Measurements from ENCODE around the gene CLIP1. TPM values are rescaled to one million over a fixed set of nuclear protein-coding genes. Genes with fewer than 3 reads are reported as not detected.

Gene CLIP1
- total RNA-seq, 1 experiment from 2014 or later: 42.9 TPM

DNA sequence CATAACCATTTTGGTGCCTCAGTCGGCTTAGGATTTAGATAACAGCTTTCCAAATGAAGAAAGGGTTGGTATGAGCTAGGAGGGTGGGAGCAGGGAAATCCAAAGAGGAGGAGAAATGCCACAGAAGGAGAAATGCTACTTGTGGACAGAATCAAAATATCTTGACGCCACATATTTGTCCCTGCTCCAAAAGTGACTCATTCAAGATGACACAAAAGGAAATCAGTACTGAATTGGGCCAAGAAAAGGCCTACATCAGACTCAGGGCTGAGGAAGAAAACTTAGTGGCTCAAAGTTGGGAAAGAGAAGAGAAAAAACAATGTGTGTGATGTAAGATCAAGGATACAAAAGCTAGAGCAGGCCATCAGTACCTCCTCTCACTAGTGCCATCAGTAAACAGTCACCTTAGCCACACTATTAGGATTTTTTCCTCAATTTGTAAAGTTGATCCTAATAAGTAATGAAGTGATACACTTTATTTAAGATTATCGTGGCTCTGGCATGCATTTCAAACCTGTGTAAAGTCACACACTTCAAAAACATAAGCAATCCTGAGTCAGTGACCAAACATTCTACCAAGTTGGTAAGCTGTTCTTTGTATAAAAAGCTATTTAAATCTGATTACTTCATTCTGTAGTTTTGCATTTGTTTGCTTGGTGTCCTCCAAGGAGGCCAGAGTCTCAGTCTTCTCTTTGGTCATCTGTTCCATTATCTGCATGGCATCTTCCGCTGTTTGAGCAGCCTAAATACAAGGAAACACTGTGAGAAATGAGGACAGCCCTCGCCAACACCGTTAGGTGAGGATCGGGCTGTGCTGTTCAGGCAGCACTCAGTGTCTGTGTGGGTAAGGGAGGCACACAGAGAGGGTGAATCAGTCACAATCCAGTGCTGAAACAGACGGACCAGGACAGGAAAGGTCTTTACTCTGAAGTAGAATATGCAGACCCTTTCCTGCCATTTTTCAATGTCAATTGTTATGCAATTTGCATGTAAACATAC lies 103.6 kb downstream of the CLIP1 start:
- intact Hi-C loops (cut with micrococcal nuclease): no loop called here
- no peak overlapping the region for H3K4me2 ChIP-seq (ENCODE audit: low read length)
- no peaks in the 10 kb centered on the region for H3K9me2 ChIP-seq (ENCODE audit: insufficient read depth)
- CTCF ChIA-PET: no interaction called here
- DNase-seq (ENCODE audit: low read depth, low spot score) (no peak), ATAC-seq (no peak)
- POLR2A ChIA-PET: no interaction called here
- peaks cover 2 to 10% of the 10 kb centered on the region in 2 experiments; a peak in 3 of 4 replicates for H3K36me3 ChIP-seq (ENCODE audit: control insufficient read depth in 1 of 2, insufficient read depth in 2 of 2, low read length in 2 of 2)
- H3K27me3 ChIP-seq (ENCODE audit: insufficient read depth, low read length): no peaks in the 10 kb centered on the region
- no peaks in the 10 kb centered on the region for H4K20me1 ChIP-seq (ENCODE audit: insufficient read depth)
- H3K4me3 ChIP-seq (replicated peaks in 1 of 2; ENCODE audit: low read depth in 1 of 2, low read length in 2 of 2): no peak overlapping the region
- H3K9ac ChIP-seq (ENCODE audit: low read length): no peak overlapping the region
- no peak overlapping the region for H3K27ac ChIP-seq (ENCODE audit: low read depth, low read length)
- peaks cover 0 to 4% of the 10 kb centered on the region in 2 experiments; a peak in 1 of 4 replicates for H3K4me1 ChIP-seq (ENCODE audit: control insufficient read depth in 1 of 2, insufficient read depth in 2 of 2, low read length in 2 of 2)
- H3K9me3 ChIP-seq (ENCODE audit: control insufficient read depth in 1 of 2, insufficient read depth in 1 of 2, low read depth in 1 of 2, low read length in 2 of 2): no peaks in the 10 kb centered on the region
- no peak for TF ChIP-seq SRF (IDR thresholded peaks at IDR 0.05; ENCODE audit: low read depth)
- TF ChIP-seq JUND (IDR thresholded peaks at IDR 0.05): no peak
- no peak for TF ChIP-seq SIN3A (IDR thresholded peaks at IDR 0.05; ENCODE audit: low read depth)
- no peak for TF ChIP-seq EGR1 (IDR thresholded peaks at IDR 0.05; ENCODE audit: low read depth)
- TF ChIP-seq POLR2AphosphoS5 (IDR thresholded peaks at IDR 0.05; ENCODE audit: low read depth, low read length): no peak
- TF ChIP-seq, protein P1, sequence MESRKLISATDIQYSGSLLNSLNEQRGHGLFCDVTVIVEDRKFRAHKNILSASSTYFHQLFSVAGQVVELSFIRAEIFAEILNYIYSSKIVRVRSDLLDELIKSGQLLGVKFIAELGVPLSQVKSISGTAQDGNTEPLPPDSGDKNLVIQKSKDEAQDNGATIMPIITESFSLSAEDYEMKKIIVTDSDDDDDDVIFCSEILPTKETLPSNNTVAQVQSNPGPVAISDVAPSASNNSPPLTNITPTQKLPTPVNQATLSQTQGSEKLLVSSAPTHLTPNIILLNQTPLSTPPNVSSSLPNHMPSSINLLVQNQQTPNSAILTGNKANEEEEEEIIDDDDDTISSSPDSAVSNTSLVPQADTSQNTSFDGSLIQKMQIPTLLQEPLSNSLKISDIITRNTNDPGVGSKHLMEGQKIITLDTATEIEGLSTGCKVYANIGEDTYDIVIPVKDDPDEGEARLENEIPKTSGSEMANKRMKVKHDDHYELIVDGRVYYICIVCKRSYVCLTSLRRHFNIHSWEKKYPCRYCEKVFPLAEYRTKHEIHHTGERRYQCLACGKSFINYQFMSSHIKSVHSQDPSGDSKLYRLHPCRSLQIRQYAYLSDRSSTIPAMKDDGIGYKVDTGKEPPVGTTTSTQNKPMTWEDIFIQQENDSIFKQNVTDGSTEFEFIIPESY (IDR thresholded peaks at IDR 0.05; ENCODE audit: extremely low read depth, insufficient replicate concordance, low read length): no peak
- no peak for TF ChIP-seq CEBPB (IDR thresholded peaks at IDR 0.05; ENCODE audit: low read depth)
- no peak for TF ChIP-seq EZH2phosphoT487 (IDR thresholded peaks at IDR 0.05; ENCODE audit: borderline replicate concordance)
- TF ChIP-seq ELF1 (IDR thresholded peaks at IDR 0.05; ENCODE audit: borderline replicate concordance, low read depth): no peak
- TF ChIP-seq, protein P2, sequence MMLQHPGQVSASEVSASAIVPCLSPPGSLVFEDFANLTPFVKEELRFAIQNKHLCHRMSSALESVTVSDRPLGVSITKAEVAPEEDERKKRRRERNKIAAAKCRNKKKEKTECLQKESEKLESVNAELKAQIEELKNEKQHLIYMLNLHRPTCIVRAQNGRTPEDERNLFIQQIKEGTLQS (IDR thresholded peaks at IDR 0.05): no peak
- no peak for TF ChIP-seq CTCF (IDR thresholded peaks at IDR 0.05 in 2 of 3, conservative IDR thresholded peaks at IDR 0.05 in 1 of 3; ENCODE audit: borderline replicate concordance in 1 of 3, insufficient read depth in 1 of 3, low read depth in 2 of 3, low read length in 2 of 3)
- TF ChIP-seq TCF7L2 (IDR thresholded peaks at IDR 0.05; ENCODE audit: borderline replicate concordance, extremely low read depth, insufficient read depth, insufficient read length): no peak
- TF ChIP-seq EZH2 (IDR thresholded peaks at IDR 0.05): no peak
- TF ChIP-seq CBX3 (IDR thresholded peaks at IDR 0.05; ENCODE audit: low read depth): no peak
- TF ChIP-seq ZFX (IDR thresholded peaks at IDR 0.05): no peak
- BruUV-seq (replicated peaks): no TSS peak
- no peak overlapping the region for H2AFZ ChIP-seq (ENCODE audit: low read depth, low read length, poor library complexity, severe bottlenecking)
- no peaks in the 10 kb centered on the region for H3K79me2 ChIP-seq (ENCODE audit: insufficient read depth, low read length)
- RAD21 ChIA-PET (ENCODE audit: low non-redundant PET in 1 of 2, low total read pairs in 2 of 2, uncharacterized antibody in 2 of 2, unreplicated experiment in 2 of 2): no interaction called here

Data from HCT116 (cell line).